ENCODE results near the gene SNX22.
"Not testable (repeated sequence)": the region's sequence is repeated elsewhere in the genome, so short reads cannot be mapped to it uniquely, and the experiment has no call there.

The SNX22 gene

GRCh38 chr15:64151727-64152506, at the start of gene SNX22:
Gene SNX22 (plus strand): TSS chr15:64151731. CDS start chr15:64151776, 45 bp downstream.
- DNase-seq, result peak; percentile 21

- DNase-seq, result no peak
Measured at GRCh38 chr15:64102497-64102896, 49.0 kb upstream of the SNX22 start.

- no peak for DNase-seq
Measured at GRCh38 chr15:64105113-64105704, 46.3 kb upstream of the SNX22 start.

GRCh38 chr15:64107337-64107736, 44.2 kb upstream of the SNX22 start:
- DNase-seq, result no peak

GRCh38 chr15:64110108-64110701, 41.3 kb upstream of the SNX22 start:
- not testable (repeated sequence) for DNase-seq

GRCh38 chr15:64110950-64111678, 40.4 kb upstream of the SNX22 start:
- no peak for DNase-seq

GRCh38 chr15:64111679-64112050, 39.9 kb upstream of the SNX22 start:
- DNase-seq, result no peak

GRCh38 chr15:64112073-64112772, 39.3 kb upstream of the SNX22 start:
- no peak for DNase-seq

- DNase-seq, result no peak
Measured at GRCh38 chr15:64112904-64113303, 38.6 kb upstream of the SNX22 start.

GRCh38 chr15:64117759-64118487, 33.6 kb upstream of the SNX22 start:
- no peak for DNase-seq

- DNase-seq, result not testable (repeated sequence)
Measured at GRCh38 chr15:64120322-64120721, 31.2 kb upstream of the SNX22 start.

- DNase-seq, result no peak
Measured at GRCh38 chr15:64121614-64122013, 29.9 kb upstream of the SNX22 start.

- DNase-seq, result no peak
Measured at GRCh38 chr15:64122444-64122843, 29.1 kb upstream of the SNX22 start.

GRCh38 chr15:64122936-64123351, 28.6 kb upstream of the SNX22 start:
- no peak for DNase-seq

GRCh38 chr15:64125978-64126377, 25.6 kb upstream of the SNX22 start:
- no peak for DNase-seq

GRCh38 chr15:64127521-64128270, 23.8 kb upstream of the SNX22 start:
- no peak for DNase-seq

GRCh38 chr15:64130159-64130558, 21.4 kb upstream of the SNX22 start:
- no peak for DNase-seq

- no peak for DNase-seq
Measured at GRCh38 chr15:64131547-64131946, 20.0 kb upstream of the SNX22 start.

GRCh38 chr15:64132217-64132616, 19.3 kb upstream of the SNX22 start:
- no peak for DNase-seq

- DNase-seq, result no peak
Measured at GRCh38 chr15:64133623-64134344, 17.7 kb upstream of the SNX22 start.
